Measurements from ENCODE around the gene MAP3K7CL.

Gene MAP3K7CL, protein sequence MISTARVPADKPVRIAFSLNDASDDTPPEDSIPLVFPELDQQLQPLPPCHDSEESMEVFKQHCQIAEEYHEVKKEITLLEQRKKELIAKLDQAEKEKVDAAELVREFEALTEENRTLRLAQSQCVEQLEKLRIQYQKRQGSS

DNA sequence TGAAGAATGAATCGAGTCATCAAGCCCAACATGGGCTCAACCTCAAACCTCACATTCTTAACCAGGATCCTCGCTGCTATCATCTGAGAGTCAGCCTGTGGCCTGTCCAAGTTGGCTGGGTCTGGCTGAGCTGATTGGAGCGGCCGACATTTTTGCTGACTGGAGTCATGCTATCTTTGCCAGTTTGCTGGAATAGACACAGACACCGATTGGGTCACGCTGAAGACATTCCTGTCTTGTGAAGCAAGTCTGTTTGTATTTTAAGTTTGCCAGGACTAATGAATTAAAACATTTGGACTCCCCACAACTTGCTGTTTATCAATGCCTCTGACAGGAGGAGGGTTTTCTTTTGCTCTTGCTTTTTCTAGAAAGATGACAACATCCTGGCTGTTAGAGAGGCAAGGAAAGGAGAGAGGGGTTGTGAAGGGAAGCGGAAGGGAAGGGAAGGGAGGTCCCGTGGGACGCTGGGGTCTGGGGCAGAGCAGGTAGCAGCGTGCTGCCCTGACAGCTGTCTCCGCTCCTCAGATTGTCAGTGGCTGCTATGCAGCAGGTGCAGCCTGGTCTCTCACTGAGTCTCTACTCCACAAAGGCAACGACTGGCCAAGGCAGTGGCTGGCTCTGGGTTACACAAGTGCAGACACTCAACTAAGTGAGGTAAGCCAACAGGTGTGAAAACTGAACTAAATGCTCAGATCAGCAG, at the start of gene MAP3K7CL:
MAP3K7CL (plus strand) TSS at position 375 of the 700 bp plus-strand sequence. CDS start 2,701 bp downstream, outside the sequence.
- DNase-seq = no peak

DNA sequence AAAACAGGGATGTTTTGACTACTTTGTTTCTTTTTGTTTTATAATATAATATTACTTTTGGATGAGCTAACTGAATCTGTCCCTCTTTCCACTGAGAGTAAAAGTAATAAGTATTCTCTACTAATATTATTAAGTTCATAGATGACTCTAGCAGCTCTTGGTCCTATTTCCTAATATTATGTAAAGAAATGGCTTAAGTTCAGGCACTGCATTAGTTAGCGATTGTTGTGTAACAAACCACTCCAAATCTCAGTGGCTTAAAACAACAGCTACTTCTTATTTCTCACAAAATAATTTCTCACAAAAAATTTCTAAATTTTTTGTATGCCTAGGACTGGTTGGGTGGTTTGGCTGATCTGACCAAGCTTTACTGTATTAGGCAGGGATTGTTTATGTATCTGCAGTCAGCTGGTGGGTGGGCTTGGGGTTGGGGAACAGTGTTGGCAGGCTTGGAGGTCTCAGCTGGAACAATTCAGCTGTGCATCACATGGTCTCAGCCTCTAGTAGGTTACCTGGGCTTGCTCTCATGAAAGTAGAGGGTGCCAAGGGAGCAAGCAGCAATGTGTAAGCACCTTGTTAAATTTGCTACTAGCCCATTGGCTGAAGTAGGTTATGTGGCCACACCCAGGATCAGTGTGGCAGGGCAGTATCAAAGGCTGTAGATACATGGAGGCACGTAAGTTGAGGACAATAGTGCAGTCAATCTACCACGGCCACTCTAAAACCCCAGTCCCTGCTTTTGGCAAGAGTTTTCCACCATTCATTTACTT, 48.2 kb upstream of the MAP3K7CL start:
- no peak for DNase-seq

DNA sequence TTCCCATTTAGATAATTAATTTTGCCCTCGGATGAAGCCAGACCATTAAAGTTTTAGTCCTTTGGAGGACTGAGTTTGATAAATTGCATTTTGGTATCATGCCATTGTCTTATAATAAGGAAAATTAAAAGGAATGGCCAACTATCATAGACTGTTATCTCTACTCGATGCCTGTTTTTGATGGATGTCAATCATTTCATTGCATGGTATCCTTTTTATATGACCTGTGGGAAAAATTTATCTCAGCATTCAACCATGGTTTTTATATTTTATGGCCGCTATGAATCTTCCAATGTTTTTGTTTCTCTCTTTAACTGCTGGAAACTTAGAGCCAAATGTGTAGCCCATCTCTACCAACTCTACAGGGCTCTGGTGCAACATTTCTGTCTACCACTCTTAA, 47.1 kb upstream of the MAP3K7CL start:
- DNase-seq = no peak

DNA sequence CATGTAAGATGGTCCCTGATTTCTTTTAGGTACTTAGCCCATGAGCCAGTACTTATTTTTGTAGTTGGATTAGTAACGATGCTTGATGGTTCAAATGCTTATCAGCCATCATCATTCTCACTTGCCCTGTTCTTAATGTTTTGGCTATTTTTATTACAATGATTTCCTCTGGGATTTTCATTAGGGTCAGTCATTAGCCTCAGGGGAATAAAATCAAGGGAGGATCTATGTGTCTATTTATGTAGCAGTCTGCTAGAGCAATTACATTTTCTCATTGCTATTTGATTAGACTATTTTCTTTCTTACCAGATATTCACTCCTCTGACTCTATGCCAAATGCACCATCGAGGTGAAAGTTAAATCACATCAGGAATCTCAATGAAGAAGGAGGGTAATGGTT, 46.1 kb upstream of the MAP3K7CL start:
- DNase-seq = no peak

DNA sequence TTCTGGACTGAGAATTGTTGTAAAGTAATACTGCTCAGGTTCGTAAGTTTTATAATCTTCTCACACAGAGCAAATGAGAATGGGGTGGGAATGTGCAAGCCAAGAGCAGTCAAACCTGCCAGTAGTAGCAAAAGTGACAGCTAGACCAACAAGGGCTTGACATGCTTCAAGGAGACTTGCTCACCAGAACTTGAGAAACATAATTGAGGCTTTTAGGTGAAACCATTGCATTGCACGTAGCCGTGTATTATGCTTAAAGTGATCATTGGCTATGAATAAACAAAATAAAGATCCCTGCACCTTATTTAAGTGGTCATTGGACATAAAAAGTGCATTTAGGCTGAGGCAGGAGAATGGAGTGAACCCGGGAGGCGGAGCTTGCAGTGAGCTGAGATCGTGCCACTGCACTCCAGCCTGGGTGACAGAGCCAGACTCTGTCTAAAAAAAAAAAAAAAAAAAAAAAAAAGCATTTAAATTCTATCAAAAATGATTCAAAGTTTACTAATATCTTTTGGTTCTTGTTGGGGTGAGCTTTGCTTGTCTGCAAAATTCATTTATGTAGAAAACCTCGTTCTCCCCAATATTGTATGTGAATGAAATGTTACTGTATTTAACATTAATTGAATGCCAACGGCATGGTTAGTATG, 45.2 kb upstream of the MAP3K7CL start:
- DNase-seq = no peak

DNA sequence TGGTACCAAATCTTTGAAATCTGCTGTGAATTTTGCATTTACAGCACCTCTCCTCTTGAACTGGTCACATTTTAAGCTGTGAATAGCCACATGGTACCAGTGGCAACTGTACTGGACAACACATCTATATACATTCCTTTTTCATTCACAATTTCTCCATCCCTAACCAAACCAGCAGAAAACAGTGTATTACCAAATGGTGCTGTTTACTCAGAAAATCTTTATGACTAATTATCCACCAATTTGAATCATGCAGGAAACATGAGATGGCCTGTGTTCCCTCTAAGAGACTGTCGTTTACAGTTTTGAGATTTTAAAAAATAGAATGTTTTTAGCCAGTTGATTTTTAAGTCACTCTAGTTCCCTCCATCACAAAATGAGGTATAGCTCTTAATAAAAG, 39.4 kb upstream of the MAP3K7CL start:
- DNase-seq = no peak

DNA sequence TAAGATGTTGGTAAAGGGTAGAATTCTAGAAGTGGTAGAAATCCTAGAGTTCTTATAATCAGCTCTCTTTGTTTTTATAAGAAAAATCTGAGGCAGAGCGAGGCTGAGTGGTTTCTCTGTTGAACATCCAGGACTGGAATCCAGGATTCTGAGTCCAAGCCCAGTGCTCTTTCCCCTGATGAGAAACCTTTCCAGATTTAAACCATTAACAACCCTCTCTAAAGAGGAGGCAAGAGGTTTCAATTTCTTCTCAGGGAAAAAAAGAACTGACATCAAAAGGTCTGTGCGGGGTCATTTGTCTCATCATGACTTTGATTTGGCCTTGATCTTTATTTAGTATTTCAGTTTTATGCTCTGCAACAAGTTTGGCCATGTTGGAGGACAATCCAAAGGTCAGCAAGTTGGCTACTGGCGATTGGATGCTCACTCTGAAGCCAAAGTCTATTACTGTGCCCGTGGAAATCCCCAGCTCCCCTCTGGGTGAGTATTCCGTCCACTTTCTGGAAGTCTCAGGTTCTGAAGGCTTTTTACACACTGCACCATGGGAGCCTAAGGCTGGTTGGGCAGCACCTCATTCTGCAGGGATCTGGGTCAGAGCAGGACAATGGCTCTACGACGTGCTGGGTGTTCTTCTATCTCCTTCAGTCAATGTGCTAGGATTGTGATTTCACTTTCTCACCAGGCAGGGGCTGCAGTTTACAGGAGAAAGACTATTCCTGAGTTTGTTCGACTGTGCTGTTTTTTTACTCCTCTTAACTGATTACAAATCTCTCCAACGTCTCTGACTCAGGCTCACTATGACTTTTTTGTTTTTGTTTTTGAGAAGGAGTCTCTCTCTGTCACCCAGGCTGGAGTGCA, 38.1 kb upstream of the MAP3K7CL start:
- no peak for DNase-seq

DNA sequence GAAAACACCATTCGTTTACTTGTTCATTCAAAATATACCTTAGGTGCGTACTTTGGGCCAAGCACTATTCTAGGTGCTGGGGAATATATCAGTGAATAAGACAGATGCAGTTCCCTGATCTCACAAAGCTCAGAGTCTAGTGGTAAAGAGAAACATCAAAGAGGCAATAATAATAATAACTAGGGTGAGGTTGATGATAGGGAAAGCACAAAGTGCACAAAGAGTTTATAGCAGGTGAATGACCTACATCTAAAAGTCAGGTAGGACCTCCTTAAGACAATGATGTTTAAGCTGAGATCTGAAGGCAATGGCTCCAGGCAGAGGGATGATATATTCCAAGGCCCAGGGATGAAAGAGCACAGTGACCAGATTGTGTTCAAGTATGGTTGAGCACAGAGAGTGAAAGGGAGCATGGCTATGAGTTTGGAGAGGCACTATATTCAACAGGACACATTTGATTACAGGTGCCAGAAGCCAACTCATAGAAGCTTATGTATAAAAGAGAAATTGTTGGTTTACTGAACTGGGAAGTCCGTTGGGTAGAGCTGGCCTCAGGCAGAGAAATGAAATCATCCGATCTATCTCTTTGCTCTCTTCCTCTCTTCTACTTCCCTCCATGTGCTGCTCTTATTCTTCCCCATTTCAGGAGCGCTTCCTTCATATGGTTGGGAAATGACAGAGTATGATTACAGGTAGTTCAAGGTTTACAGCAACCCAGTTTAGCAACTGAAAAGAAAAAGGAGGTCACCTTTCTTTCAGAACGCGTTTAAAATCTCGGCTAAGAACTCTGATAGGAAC, 34.0 kb upstream of the MAP3K7CL start:
- DNase-seq = no peak

DNA sequence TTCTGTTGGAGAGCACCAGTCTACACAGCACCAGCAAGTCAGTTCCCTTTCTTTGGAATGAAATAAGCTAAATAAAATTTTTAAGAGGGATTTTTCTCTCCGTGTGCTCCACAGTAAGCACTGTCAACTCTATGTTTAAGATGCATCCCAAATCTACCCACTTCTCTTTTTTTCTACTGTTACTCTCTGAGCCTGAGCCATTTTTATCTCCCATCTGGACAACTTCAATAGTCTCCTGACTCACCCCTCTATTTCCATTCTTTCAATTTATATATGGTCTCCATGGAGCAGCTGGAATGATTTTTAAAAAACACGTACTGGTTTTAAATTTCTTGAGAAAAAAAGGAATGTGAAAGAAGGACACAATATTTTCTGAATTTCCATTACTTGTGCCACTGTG, 32.3 kb upstream of the MAP3K7CL start:
- no peak for DNase-seq

DNA sequence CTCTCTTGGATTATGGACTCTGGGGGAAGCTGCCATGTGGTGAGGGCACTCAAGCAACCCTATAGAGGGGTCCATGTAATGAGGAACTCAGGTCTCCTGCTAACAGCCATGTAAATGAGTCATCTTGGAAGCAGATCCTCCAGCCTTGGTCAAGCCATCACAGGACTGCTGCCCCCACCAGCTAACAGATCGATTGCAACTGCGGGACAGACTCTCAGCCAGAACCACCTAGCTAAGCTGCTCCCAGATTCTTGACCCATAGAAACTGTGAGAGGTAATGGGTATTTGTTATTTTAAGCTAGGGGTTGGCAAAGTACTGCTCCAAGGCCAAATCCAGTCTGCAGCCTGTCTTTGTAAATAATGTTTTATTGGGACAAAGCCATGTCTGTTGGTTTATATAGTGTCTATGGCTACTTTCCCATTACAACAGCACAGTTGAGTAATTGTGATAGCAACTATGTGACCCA, 27.6 kb upstream of the MAP3K7CL start:
- DNase-seq = no peak

DNA sequence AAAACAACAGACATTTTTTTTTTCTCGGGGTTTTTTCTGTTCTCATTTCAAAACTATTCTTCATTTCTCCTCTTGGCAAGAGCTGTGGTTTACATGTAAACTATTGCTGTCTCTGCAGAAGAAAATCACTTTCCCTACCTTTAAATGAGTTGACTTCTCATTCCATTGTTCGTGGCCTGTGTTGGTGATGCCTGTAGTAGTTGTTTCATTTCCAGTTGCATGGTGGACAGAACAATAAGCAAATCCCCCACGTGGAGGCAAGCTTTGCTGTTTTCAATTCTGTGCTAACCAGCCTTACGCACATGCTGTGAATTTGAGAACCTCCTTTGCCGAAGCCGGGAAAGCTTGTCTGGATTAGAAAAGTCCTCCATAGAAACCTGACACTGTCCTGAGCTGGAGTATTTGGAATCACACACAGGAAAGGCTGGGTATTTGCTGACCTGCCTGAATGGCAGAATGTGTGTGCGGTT, 26.2 kb upstream of the MAP3K7CL start:
- DNase-seq = no peak

DNA sequence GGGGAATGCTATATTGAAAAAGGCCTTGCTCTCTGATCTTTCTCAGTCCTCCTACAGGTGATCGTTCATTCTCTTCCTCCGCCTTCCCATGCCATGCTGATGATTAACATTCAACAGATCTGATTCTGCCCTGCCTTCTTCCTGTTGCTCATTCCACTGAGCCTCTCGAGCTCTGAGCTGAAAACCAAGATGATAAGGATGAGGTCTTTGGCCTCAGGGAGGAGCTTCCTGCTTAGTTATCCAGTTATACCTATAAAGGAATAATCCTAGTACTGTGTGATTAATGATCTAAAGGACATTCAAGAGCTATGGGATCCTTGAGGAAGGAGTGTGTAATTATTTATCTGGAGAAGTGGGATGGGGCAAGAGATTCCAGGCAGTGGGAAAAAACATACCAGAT, 25.2 kb upstream of the MAP3K7CL start:
- no peak for DNase-seq

DNA sequence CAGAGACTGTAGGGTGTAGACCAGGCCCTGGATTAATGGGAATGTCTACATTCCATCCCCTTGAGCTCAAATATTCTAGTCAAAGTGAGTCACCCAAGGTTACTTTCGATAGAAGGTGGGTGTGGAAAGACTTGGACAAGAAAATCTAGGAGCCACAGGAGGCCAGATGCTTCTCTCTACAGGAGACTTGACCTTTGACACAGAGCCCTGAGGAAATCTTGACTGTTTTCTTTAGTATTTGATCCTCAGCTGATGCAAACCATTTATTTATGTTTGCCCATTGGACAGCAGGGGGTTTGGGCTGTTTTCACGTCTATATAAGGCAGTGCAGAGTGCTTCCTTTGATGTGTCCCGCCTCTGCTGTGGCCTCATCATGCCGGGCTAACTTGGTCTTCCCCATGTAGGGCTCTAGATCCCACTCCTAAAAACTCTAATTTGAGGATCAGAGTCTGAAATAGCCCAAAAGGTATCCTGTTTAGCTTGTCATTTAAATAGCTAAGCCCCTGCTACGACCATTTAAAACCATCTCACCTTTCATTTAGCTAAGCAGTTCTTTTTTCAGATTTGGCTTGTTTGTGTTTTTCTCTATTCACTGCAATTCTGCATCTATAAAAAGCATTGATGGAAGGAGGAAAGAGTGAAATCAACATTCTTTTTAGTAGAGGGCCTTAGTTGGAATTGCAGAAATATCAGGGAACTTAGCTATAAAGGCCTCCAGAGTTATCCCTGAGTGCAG, 15.5 kb upstream of the MAP3K7CL start:
- DNase-seq = no peak

DNA sequence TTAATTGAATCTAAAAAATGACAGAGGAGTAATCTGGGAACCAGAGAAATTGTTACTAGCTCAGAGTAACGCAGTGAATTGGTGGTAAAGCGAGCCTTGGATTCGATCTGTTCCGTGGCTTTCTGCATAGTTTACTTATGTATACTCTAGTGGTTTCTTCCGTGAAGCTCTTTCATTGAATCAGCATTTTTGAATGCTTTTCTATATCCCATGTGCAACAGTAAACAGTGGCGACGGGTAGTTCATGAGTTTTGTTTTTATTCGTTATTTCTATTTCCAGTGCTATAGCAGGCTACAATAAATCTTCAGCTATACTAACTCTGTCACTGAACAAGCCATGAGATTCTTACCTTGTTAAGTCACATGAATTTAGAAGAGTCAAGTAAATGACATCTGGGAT, 14.5 kb upstream of the MAP3K7CL start:
- no peak for DNase-seq

DNA sequence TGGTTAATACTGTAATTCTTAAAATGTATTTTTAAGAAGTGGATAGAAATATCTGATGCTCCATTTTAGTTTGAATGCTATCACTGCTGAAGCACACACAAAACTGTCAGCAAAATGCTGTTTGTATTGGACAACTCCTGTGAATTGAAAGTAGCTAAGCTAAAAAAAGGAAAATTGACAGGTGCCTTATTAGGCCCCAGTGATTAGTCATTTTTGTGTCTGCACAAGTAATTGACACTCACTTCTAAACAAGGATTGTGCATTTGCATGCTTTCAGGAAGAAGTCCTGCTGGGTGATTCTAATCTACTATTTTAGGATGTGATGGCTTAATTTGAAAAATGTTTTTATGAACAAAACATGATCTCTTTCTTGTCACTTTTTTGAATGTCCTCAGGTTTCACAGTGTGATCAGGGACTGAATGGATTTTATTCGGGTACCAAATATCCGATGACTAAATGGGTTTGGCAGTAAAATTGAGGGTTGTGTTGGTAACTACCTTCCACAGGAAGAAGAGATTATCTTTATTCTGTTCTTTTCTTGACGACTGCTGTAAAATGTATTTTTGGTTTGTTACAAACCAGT, 13.0 kb upstream of the MAP3K7CL start:
- no peak for DNase-seq

DNA sequence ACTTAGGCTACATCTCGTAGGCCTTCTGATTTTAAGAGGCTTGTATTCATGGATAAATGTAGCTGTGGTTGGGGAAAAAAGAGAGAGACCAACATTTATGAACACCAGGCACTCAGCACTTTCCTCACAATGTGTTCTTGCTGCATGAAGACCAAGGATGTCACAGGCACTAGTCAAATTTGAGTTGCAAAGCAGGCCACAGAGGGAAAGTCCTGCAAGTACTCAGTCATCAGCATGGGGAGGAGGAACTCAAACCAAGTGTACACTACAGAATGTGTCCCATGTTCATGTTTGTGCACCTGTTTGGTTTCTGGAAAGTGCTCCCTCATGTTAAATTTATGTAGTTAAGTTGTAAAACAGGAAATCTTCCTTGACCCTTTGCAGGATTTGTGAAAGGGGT, 8.7 kb upstream of the MAP3K7CL start:
- no peak for DNase-seq

DNA sequence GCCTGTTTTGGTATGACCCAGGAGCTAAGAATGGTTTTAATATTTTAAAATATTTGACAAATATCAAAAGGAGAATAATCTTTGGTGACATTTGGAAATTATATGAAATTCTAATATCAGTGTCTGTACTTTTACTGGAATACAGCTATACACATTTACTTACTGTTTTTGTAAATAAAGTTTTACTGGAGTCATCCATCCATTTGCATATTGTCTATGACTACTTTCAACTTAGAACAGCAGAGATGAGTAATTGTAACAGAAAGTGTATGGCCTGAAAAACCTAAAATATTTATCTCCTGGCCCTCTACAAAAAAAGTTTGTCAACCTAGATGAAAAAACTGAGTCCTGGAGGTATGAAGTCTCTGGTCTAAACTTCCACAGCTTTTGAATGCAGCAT, 5.8 kb upstream of the MAP3K7CL start:
- no peak for DNase-seq

DNA sequence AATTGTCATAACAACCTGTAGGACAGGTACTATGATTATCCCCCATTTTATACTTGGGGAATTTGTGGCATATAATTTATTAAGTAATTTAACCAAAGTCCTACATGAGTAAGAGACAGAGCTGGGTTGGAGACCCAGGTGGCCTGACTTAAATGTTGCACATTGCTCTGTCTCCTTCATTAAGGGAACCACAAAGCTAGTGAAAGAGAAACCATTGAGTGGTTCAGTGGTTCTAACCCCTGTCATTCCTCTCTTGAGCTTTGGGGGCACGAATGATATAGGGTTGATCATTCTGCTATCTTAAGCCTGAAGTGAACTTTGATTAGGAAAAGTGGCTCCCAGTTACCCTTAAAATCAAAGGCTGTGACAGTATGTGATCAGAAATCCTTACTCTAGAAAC, 5.3 kb upstream of the MAP3K7CL start:
- no peak for DNase-seq

DNA sequence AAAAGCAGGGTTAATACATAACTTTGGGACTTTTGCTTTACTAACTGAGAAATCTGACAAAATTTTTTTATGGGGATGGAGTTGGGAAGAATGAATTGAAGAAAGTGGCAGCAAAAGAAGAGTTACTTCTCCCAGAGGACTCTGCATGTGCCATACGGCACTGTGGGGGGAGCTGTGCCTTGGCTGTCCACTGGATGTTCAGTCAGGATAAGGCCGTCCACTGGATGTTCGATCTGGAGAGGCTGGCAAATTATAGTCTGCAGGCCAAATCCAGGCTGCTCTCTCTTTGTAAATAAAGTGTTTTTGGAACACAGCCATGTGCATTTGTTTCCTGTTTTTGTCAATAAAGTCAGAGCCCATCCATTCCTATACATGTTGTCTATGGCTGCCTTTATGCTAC, 4.5 kb upstream of the MAP3K7CL start:
- DNase-seq = no peak

DNA sequence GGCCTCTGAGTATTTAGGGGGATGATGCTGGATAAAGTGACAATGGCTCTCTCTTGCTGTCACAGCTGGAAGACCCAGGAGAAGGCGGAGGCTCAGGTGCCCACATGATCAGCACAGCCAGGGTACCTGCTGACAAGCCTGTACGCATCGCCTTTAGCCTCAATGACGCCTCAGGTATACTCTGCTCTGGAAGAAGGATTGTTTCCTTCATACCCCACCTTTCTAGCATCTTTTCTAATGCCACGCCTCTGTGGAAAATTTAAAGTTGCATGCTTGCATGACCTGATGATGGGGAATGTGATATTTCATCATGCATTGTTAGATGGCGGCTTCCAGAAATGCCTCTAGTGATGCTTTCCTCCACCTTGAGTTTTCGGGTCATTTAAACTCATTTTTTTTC, 2.8 kb downstream of the MAP3K7CL start:
- no peak for DNase-seq

DNA sequence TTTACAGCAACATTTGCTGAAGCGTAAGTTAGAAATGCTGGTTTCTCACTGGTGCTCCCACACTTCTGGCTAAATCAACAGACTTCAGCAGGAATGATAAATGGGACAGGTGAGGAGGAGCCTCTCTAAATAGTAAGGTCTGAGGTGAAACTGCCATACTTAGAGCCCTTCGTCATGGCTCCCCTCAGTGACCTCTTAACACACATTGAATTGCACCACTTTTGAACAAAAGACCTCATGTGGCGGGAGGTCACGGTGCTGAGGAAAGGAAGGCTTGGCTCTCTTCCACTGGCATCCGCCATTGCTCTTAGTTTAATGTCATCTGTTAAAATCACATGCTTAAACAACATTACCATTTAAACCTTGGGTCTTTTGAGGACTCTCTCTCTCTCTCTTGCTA, 3.4 kb downstream of the MAP3K7CL start:
- DNase-seq = no peak

Data from stimulated activated CD8-positive, alpha-beta memory T cell treated with anti-CD3 and anti-CD28 coated beads, Interleukin-4, amount 100 ng/mL, for 48 hours (primary cell).